ENCODE data around the gene ETFDH. TPM values are rescaled to one million over a fixed set of nuclear protein-coding genes. Genes with fewer than 3 reads are reported as not detected.
A peak's percentile ranks its signal among the peaks of the same experiment; 100 is the strongest.

The ETFDH gene
- total and polyA plus RNA-seq, 2 experiments from 2014 or later = 15.6 to 21.7 TPM

GRCh38 chr4:158644356-158644755 lies 27.7 kb upstream of the ETFDH start:
- Histone ChIP-seq H3K27ac (no peak overlapping the region), H3K4me1 (ENCODE audit: low read depth) (no peaks in the 10 kb centered on the region), H3K27me3 (no peaks in the 10 kb centered on the region), H3K4me3 (no peak overlapping the region), H3K9me3 (ENCODE audit: low read depth) (no peaks in the 10 kb centered on the region), H3K36me3 (no peaks in the 10 kb centered on the region)
- no peak for DNase-seq (ENCODE audit: low read depth in 1 of 2, low spot score in 1 of 2)
- TF ChIP-seq, protein P1, sequence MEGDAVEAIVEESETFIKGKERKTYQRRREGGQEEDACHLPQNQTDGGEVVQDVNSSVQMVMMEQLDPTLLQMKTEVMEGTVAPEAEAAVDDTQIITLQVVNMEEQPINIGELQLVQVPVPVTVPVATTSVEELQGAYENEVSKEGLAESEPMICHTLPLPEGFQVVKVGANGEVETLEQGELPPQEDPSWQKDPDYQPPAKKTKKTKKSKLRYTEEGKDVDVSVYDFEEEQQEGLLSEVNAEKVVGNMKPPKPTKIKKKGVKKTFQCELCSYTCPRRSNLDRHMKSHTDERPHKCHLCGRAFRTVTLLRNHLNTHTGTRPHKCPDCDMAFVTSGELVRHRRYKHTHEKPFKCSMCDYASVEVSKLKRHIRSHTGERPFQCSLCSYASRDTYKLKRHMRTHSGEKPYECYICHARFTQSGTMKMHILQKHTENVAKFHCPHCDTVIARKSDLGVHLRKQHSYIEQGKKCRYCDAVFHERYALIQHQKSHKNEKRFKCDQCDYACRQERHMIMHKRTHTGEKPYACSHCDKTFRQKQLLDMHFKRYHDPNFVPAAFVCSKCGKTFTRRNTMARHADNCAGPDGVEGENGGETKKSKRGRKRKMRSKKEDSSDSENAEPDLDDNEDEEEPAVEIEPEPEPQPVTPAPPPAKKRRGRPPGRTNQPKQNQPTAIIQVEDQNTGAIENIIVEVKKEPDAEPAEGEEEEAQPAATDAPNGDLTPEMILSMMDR (IDR thresholded peaks at IDR 0.05; ENCODE audit: low read depth, low read length) = no peak

- Histone ChIP-seq H3K27me3 (no peaks in the 10 kb centered on the region), H3K4me3 (no peak overlapping the region), H3K27ac (no peak overlapping the region), H3K36me3 (no peaks in the 10 kb centered on the region), H3K9me3 (ENCODE audit: low read depth) (no peaks in the 10 kb centered on the region), H3K4me1 (ENCODE audit: low read depth) (no peaks in the 10 kb centered on the region)
- no peak for DNase-seq (ENCODE audit: low read depth in 1 of 2, low spot score in 1 of 2)
- TF ChIP-seq, protein P1 (IDR thresholded peaks at IDR 0.05; ENCODE audit: low read depth, low read length) = no peak
These were observed 27.3 kb upstream of the ETFDH start for GRCh38 chr4:158644760-158645159.

GRCh38 chr4:158649111-158649680 lies 22.9 kb upstream of the ETFDH start:
- Histone ChIP-seq H3K4me1 (ENCODE audit: low read depth) (no peaks in the 10 kb centered on the region), H3K36me3 (no peaks in the 10 kb centered on the region)
- DNase-seq (ENCODE audit: low read depth in 1 of 2, low spot score in 1 of 2) = peak in 1 of 2 donors; percentile 86

GRCh38 chr4:158652920-158653319 lies 19.2 kb upstream of the ETFDH start:
- no peak overlapping the region for H3K4me3 ChIP-seq
- no peak for DNase-seq (ENCODE audit: low read depth in 1 of 2, low spot score in 1 of 2)
- H3K27ac ChIP-seq = no peak overlapping the region
- TF ChIP-seq, protein P1 (IDR thresholded peaks at IDR 0.05; ENCODE audit: low read depth, low read length) = no peak
- H3K36me3 ChIP-seq = no peaks in the 10 kb centered on the region
- no peaks in the 10 kb centered on the region for H3K9me3 ChIP-seq (ENCODE audit: low read depth)
- H3K27me3 ChIP-seq = no peaks in the 10 kb centered on the region
- H3K4me1 ChIP-seq (ENCODE audit: low read depth) = no peaks in the 10 kb centered on the region

More at GRCh38 chr4:158649111-158649680, 22.9 kb upstream of the ETFDH start:
- TF ChIP-seq, protein P1 (IDR thresholded peaks at IDR 0.05; ENCODE audit: low read depth, low read length) = no peak
- H3K9me3 ChIP-seq (ENCODE audit: low read depth) = no peaks in the 10 kb centered on the region
- no peak overlapping the region for H3K27ac ChIP-seq
- H3K4me3 ChIP-seq = no peak overlapping the region
- no peaks in the 10 kb centered on the region for H3K27me3 ChIP-seq

- Histone ChIP-seq H3K27me3 (no peaks in the 10 kb centered on the region), H3K4me3 (no peak overlapping the region), H3K27ac (no peak overlapping the region), H3K36me3 (no peaks in the 10 kb centered on the region), H3K9me3 (ENCODE audit: low read depth) (no peaks in the 10 kb centered on the region), H3K4me1 (ENCODE audit: low read depth) (no peaks in the 10 kb centered on the region)
- TF ChIP-seq, protein P1 (IDR thresholded peaks at IDR 0.05; ENCODE audit: low read depth, low read length) = no peak
- no peak for DNase-seq (ENCODE audit: low read depth in 1 of 2, low spot score in 1 of 2)
These were observed 15.7 kb upstream of the ETFDH start for GRCh38 chr4:158656439-158656838.
